Measurements from ENCODE around the gene ARIH2.

The ARIH2 gene

DNA sequence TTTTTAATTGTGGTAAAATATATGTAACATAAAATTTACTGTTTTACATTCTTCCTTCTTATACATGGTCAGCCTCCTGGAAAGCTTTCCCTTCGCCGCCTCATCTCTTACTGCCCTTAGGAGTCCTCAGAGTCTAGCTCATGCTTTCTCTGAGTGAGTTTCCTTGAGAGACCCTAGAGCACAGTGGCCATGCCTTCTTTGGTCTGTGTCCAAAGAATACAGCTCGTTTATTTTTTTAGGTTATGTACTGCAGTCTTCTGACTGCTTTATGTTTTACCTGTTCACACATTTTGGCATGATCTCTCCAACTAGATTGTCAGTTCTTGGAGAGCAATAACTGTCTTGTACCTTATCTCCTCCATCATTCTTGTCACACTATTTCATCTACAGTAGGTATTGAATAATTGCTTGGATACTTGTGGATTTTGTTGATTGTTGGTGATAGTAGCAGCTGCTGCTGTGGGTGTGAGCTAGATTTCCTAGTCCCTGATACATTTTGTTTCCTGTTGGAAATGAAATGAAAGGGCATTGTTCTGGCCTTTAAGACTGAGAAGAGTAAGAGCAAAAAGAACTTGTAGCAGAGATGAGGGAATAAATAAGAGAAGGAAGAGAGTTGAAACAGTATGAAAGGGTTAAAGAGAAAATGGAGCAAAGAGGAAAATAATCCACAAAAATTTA lies 10.9 kb downstream of the ARIH2 start:
- no peak for DNase-seq (ENCODE audit: low read depth)

DNA sequence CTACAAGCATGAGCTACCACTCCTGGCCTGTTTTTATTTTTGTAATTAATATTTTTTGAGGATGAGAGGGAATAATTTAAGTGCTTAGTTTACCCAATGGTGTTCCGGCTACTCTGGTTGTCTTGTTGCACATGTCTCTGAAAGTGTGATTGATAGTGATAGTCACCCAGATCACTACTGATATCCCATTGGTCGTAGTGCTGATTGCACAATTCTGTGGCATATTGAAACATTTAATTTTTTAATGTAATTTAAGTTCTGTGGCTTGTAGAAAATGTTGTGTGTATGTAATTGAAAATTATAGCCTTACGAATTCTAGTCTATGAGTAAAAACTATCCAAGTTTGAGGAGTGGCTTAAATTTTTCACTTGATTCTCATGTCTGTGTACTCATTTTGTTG lies 11.9 kb downstream of the ARIH2 start:
- DNase-seq (ENCODE audit: low read depth), result no peak

DNA sequence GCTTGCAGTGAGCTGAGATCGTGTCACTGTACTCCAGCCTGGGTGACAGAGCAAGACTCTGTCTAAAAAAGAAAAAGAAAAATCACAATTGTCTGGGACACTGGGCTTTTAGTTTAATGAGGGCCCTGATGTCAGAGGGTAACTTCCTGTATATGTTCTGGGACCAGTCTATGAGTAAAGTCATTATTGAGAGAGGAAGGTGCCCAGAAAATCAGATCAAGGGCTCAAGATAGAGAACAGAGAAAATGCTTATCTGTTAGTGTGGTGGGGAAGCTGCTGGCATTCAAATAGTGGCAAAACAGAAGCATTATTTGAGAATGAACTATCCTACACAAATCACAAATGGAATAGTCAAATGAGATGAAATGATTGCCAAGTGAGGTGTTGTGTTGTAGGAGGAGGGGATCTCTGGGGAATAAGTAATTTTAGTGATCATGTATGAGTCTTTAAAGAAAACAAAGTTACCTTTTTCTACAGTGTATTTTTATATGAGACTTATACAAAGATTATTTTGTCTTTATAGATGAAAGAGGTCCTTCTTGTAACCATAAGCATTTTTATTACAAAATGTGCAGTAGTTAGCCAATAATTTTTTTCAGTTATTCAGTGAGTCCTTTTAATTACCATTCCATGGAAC lies 13.4 kb downstream of the ARIH2 start:
- no peak for DNase-seq (ENCODE audit: low read depth)

DNA sequence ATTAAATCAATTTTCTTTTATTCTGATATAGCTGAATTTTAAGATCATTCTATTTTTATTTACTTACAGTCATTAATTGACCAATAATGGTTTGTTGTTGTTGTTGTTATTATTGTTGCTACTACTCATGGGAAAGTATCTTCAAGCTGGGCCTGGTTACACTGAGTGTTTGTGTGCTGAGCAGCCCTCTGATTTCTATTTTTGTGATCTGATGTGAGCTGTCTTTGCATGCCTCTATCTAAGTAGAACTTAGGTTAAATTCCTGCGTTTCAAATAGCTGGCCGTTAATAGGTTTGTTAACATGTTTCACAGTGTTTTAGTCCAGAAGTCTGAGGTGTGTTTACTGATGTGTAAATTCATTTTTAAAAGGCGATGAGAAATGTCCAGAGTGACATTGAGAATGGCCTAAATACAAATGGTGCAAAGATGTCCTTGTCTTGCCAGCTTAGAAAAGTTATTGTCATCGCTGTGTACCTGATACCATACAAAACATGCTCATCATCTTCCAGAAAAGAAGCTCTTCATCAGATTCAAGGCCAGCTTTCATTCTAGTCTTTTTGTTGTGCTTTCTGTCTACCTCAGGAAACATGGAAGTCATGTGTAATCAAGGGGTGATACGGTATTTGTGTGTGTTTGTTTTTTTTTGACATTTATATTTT lies 15.8 kb downstream of the ARIH2 start:
- no peak for DNase-seq (ENCODE audit: low read depth)

DNA sequence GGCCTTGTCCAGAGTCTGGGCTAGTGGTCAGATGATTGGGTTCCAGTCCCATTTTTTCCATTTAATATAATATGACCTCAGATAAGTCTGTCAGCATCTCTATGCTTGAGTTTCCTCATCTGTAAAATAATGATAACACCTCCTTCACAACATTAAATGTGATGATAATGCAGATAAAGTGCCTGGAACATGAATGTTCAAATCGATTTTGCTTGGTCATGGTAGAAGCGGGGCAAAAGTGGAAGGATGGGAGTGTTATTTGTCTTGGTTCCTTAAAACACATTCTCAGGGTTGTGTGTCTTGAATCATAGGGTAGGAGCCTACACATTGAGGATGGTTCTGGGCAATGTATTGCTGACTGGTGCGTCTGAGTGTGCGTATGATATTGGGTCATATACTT lies 16.9 kb downstream of the ARIH2 start:
- no peak for DNase-seq (ENCODE audit: low read depth)

DNA sequence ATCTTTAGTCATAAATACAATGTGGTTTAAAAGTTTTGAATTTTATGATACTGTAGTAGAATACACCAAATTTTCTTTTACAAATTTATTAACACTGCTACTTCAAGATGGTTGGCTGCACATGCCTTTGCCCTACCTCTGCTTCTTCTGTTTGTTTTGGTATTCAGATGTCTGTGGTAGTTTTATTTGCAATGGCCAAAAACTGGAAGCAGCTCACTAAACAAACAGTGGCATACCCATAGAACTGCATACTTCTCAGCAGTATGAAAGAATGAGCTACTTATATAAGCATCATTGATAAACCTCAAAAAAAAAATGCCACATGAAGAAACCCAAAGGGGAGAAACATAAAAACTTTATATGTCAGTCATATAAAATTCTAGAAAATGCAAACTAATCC lies 19.5 kb downstream of the ARIH2 start:
- DNase-seq (ENCODE audit: low read depth), result no peak

DNA sequence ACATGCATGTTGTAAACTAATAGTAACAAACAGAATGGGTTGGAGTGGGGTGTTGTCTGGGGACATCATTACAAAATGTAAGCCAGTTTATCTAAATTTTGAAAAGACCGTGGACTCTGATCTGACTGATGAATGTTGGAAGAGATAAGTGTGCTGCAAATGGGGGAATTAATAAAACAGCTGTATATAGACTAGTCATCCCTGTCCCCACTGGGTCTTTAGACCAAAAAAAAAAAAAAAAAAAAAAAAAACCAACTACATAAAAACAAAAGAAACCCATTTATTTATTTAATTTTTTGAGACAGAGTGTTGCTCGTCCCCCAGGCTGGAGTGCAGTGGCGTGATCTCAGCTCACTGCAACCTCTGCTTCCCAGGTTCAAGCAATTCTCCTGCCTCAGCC lies 20.0 kb downstream of the ARIH2 start:
- DNase-seq (ENCODE audit: low read depth), result no peak

DNA sequence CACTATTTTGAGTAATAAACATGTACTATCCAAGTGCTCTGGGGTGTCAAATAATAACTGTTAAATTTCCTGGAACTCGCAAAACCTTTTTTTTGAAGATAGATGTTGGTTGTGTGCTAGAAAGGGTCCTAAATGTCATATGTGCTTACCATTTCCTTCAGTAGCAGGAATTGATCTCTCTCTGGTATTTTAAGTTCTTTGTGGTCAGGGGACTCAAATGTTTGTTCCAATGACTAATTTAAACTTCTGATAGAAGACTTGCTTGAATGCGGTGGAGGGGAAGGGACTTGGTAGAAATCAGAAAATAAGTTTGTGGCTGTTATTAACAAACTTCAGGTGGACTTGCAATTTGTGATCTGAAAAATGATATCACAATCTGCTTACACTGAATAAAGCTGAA lies 26.8 kb downstream of the ARIH2 start:
- DNase-seq (ENCODE audit: low read depth), result no peak

DNA sequence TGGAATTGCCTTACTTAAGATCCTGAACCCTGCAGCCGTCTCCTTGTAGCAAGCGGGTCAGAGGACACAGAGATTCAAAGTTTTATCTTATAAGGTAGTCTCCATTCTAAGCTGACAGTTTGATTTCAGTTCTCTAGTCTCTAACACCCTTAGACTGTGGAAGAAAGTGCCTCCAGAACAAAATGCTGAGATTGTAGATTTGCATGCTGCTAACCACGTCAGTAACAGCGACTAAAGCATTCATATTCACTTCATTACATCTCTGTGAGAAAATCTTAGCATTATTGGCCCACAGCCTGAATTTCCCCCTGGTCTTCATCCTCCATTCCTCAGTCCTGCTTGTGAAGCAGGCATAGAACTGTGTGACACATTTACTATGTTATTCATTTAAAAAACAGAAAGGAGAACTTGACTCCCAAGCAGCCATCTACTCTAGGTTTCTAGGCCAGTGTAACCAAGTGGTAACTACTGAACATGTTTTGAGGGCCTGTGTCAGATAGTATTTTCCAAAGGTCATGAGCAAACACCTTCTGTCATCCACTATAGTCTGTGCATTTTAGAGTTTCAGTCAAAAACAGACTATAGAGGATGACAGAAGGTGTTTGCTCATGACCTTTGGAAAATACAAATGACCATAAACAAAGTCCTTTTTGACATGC lies 27.4 kb downstream of the ARIH2 start:
- no peak for DNase-seq (ENCODE audit: low read depth)

DNA sequence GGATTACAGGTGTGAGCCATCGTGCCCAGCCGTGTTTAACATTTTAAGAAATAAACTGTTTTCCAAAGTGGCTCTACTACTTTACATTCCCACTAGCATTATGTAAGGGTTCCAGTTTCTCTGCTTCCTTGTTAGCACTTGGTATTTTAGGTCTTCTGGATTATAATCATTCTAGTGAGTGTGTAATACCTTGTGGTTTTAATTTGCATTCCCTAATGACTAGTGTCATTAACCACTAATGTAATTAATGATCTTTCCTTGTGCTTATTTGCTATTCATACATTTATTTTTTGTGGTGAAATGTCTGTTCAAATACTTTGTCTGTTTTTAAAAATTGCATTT lies 30.7 kb downstream of the ARIH2 start:
- DNase-seq (ENCODE audit: low read depth), result no peak

DNA sequence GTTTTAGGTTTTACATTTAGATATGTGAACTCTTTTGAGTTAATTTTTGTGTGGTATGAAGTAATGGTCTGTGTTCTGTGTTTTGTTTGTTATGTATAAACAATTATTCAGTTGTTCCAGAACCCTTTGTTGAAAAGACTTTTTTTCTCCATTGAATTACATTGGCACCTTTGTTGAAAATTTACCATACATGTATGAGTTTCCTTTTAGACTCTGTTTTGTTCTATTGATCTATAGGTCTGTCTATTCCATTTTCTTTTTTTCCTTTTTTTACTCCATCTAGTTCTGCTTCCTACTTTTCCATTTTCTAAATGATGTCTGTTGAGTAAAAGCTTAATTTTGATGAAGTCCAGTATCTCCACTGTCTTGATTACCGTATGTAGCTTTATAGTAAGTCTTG lies 31.4 kb downstream of the ARIH2 start:
- no peak for DNase-seq (ENCODE audit: low read depth)

DNA sequence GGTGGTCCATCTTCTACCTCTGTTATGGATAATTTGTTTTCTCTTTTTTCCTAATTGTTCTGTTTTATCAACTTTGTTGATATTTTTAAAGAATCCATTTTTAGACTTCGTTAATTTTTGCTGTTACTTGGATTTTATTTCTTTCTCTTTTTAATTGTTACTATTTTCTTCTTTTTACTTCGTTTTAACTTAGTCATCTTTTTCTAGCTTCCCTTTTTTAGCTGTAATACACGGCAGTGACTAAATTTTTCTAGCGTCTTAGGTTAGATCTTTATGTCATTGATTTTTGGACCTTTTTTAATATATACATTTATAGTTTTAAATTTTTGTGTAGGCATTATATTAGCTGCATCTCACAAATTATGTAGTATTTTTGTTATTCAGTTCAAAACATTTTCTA lies 33.1 kb downstream of the ARIH2 start:
- DNase-seq (ENCODE audit: low read depth), result no peak

DNA sequence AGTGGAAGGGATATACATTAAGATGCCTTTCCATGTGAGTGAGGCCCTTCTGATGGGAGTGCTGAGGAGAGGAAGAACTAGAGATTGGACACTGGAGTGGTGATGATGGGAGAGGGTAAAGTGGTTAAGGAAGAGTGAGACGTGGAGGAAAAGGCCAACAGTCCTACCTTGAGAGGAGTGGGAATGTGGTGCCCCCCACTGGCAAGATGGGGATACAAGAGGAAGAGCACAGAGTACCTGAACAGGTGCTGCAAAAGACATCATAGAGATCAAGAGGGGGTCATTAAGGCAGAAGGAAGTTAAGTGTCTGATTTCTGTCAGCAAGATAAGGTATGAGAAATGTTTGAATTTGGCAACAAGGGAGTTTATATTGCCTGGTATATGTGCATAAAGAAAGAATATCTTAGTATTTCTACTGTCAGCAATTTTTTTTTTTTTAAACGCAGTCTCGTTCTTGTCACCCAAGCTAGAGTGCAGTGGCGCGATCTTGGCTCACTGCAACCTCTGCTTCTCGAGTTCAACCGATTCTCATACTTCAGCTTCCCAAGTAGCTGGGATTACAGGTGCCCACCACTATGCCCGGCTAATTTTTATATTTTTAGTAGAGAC lies 34.0 kb downstream of the ARIH2 start:
- DNase-seq (ENCODE audit: low read depth), result no peak

DNA sequence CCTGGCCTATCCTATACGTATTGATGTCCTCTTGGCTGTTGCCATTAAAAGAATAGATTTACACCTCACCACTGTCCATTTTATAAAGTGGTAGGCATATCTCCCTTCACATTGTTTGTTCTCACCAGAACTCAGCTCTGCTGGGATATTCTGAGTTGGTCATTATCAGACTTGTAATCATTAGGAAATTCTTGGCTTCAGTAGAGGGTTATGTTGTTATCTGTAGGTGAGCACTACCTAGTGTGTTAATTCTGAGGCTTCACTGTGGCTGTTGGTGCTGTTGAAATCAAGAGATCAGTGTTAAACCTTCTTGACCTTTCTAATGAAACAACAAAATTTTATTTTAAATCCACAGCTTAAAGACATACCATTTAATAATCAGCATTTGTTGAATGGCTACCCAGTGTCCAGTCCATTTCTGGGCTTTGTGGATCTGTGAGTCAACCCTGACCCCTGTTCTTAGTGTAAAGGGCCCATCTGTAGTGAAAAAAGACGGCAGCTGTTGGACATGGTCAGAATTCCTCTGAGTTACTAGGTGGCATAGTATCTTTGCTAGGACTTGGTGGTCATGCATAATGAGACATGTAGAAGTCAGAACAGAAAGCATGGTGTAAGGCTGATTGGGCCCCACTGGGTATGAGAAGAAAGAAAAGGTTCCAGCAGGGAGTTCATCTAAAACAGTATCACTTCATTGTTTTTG lies 38.5 kb downstream of the ARIH2 start:
- DNase-seq (ENCODE audit: low read depth), result no peak

DNA sequence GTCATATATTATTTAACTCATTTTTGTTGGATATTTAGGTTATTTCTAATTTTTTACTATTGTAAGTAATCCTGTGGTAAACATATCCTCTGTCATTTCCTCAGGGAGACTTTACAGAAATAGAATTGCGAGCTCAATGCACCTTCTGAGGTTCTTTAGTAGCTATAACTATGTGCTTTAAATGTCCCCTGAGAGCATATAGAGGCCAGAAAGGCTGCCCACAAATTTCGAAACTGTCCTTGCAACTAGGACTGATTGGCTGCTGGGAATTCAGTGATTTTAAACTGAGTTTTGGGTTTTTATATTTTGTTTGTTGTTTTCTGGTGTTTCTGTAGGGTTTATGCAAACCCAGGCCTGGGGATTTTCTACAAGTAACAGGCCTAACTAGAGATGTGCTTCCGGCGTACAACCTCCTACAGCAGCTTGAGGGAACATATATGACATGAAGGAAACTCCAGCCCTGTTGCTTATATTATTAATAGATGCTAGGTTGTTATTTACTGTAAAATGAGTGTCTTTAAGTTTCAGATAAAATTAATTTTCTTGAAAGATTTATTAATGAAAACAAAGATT lies 42.3 kb downstream of the ARIH2 start:
- no peak for DNase-seq (ENCODE audit: low read depth)

DNA sequence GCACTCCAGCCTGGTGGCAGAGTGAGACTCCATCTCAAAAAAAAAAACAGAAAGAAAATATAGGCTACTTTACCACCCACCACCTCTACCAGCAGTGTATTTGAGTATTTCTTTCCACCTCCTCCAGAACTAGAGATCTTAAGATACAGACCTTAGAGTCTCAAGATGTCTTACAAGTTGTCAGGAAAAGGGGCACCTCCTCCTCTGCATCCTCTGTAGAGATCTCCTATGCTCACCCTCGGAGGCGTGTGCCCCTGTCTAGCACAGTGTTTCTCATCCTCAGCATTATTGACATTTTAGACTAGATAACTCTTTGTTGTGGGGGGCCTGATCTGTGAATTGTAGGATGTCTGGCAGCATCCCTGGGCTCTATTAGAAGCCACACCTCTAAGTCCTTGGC lies 43.7 kb downstream of the ARIH2 start:
- DNase-seq (ENCODE audit: low read depth), result no peak

DNA sequence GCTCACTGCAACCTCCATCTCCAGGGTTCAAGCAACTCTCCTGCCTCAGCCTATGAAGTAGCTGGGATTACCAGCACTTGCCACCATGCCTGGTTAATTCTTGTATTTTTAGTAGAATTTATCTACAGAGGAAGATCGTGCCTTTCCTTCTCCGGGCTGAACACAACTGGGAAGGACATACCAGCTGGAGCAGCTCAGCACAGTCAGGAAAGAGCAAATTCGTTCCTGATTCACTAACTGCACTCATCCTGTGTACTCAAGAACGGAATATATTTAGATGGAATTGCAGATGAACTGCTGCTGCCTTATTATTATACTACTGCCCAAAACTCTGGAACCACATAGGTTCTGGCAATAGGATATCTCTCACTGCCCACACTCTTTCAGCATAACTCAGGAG lies 44.3 kb downstream of the ARIH2 start:
- no peak for DNase-seq (ENCODE audit: low read depth)

DNA sequence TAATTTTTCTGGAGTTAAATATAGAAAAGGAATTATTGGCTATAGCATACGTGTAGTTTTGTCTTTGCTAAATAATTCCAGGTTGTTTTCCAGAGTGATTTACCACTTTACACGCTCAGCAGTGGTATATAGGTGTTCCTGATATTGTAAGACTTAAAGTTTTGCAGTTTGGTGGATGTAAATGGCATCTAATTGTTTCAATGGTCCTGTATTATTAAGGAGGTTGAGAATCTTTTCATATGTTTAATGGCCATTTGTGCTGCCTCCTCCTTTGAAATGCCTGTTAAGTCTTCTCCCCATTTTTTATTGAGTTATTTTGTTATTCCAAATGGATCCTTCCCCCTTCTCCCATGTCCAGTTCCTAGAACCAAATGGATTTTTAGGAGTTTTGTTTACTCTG lies 44.9 kb downstream of the ARIH2 start:
- no peak for DNase-seq (ENCODE audit: low read depth)

DNA sequence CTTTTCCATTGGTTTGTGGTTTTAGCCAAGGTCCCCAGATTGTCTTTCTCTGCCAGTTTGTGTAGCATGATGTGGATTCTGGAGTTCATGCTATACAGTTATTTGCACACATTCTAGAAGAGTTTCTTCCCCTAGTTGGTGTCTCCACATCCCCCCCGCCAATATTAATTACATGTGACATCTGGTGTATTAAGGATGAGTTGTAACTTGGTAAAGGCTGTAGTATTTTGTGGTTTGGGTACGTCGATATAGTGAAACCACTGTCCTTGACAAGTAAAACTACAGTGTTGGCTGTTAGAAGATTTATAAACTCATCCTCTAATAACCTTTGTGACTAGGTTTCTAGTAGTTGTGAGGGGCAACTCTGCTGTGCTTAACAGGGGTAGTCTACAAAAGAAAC lies 47.7 kb downstream of the ARIH2 start:
- no peak for DNase-seq (ENCODE audit: low read depth)

DNA sequence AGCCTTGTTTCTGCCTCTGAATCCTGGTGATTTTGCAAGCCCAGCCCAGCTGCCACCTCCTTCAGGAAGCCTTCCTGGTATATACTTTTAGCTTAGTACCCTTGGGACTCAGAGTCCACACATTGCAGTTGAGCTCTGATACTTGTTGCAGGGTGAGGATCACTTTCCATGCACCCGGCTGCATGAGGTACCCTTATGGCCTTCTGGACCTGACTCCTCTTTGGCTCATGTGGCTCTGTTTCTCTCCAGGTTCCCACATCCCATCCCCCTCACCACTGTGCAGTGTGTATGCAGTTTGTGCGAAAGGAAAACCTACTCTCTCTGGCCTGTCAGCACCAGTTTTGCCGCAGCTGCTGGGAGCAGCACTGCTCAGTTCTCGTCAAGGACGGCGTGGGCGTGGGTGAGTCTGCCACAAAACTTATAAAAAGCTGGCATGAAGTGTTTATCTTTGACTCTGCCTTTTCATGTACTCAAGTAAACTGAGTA lies 48.3 kb downstream of the ARIH2 start:
- DNase-seq (ENCODE audit: low read depth), result no peak

DNA sequence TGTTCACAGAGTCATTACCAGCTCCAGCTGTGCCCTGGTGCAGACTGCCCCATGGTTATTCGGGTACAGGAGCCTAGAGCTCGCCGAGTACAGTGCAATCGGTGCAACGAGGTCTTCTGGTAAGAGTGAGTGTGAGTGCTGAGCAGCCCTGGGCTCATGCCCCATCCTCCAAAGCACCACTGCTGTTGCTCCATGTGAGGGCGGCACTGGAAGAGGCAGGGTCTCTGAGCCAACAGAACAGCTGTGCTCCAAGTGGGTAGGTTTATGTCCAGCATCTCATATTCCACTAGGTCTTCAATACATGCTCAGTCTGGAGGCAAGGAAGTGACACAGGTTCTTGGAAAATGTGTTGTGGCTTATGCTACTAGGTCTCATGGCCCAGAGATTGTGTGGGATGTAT lies 51.9 kb downstream of the ARIH2 start:
- DNase-seq (ENCODE audit: low read depth), result no peak

All from stimulated activated CD8-positive, alpha-beta memory T cell treated with anti-CD3 and anti-CD28 coated beads, Interleukin-15, amount 100 ng/mL, for 24 hours (primary cell).